ENCODE results near the gene VAV1.
"Not testable (repeated sequence)": the region's sequence is repeated elsewhere in the genome, so short reads cannot be mapped to it uniquely, and the experiment has no call there.

VAV1 gene

DNA sequence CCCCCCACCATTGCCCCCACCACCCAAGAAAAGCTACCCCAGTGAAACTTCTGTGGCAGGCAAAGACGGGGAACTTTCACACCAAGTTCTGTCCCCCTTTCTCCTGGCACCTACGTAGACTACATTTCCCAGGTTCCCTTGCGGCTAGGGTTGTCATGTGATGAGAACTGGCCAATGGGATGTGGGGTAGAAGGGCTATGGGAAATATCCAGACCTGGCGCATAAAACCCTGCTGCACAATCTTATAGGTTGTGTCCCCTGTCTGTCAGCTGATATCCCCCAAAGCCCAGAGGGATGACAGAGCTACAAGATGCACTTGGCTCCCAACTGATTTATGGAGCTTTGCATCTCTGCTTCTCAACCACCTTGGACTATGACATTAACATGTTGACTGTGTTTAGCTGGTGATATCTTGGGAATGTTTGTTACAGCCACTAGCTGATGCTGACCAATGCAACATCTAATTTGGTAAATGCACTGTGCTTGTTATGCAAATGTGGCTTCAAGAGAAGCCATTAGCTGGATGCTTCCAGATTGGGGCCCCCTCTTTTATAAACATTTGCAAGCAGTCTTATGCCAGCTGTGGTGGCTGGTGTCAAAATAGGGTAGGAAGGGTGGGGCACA, 11.3 kb upstream of the VAV1 start:
- no peak for DNase-seq

DNA sequence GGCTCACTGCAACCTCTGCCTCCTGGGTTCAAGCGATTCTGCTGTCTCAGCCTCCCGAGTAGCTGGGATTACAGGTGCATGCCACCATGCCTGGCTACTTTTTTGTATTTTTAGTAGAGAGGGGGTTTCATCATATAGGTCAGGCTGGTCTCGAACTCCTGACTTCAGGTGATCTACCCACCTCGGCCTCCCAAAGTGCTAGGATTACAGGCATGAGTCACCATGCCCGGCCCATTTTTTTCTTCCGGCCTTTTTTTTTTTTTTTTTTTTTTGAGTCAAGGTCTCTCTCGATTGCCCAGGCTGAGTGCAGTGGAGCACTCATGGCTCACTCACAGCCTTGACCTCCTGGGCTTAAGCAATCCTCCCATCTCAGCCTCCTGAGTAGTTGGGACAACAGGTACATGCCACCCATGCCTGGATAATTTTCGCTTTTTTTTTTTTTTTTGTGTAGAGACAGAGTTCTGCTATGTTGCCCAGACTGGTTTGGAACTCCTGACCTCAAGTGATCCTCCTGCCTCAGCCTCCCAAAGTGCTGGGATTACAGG, 10.2 kb upstream of the VAV1 start:
- DNase-seq, result not testable (repeated sequence)

DNA sequence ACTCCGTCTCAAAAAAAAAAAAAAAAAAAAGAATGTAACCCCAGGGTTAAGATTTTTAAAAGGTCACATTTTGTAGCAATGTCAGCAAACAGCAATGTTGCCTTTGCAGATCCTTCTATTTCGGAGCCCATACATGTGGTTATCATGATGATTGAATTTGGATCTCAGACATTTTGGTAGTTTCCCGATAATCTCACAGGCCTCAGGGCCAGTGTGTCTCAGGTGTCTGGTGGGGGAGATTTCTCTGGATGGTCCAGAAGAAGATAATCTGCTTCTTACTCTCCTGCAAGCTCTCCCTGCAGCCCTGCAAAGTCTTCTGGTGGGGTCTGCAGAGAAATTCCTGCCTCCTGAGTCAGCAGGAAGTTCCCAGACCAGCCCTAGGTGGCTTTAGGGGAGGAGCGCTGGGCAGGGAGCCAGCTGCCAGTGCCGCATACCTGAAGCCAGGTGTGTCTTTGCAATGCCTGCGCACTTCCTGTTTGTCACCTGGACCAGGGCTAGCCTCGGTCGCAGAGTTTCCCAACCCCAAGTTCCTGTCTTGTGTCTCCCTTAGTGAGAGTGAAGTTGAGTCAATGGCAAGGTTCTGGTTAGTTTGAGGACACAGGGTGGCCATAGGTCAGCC, 6.7 kb upstream of the VAV1 start:
- DNase-seq, result no peak

DNA sequence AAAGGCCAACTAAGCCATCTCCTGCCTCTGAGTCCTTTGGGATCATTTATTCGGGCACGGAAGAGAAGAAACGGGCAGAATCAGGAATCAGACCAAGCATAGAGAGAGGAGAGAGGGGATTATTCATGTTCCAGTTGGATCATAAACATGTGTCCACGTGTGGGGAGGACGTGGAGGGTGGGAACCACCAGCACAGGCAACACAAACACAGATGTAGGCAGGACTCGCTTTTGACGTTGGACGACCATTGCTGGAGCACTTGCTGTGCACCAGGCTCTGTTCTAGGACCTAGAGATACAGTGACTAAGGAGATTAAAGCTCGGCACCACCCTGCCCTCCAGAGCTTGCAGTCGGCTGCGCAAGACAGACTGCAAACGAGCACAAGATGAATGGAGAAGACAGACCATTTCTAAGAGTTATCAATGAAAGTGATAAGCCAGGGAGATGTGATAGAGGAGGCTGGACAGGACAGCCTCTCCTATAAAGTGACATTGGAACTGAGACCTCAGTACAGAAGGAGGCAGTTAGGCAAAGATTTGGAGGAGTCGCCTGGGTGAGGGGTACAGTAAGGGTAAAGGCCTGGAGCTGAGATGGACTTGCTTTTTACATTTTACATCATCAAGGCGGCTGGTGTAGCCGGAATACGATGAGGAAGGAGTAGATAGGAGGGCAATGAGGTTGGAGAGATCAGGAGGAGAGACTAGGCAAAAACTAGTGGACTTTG, 6.0 kb upstream of the VAV1 start:
- no peak for DNase-seq

DNA sequence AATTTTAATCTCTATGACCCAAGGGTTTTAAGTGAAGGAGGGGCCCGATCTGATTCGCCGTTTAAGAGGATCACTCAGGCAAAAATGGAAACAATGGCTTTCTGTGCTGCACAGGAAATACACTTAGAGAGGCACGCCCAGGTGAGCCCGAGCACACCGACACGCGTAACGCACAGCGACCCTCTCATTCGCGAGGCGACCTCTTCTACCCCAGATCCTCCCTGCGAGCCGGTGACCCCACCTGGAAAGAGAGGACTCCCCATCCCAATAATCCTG, 5.5 kb upstream of the VAV1 start:
- no peak for DNase-seq

DNA sequence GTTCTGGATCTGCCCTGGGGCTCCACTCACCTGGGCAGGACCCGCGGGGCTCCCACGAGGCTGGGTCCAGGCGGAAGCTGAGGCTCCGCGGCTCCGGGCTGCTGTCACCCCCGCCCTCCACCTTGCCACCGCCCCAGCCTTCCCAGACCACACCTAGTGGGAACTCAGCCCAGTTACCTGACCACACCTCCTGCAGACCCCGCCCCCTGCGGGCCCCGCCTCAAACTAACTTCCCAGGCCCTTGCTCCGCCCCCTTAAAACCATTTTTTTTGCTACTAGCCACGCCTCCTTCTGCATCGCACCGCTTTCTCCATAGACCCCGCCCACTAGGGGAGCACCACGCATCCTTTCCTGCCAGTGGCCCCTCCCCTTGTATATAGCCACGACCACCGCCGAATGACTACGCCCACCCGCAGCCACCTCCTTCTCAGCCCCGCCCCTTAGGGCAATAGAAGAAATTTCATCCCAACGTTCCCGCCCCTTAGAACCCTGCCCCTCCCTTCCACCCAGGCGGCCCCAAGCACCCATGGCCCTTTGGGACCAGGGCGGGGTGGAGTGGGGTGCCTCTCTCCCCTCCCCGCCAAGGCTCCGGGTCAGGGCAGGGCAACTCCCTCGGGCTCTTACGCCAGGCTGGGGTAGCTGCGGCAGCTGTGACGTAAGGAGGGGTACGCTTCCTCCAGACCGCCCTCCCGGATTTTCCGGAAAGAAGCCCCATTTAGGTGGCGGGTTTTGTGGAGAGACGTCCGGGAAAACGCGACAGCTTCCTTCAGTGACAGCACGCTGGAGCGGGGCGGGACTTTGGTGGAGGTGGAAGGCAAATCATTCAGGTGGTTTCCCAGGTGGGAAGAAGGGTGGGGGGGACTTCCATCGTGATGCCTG, 4.9 kb upstream of the VAV1 start, which contains the start of gene SH2D3A:
TSS of gene SH2D3A (minus strand) at position 79 of the 879 bp plus-strand sequence. CDS start 3,687 bp downstream, outside the sequence.
- peak; percentile 91 for DNase-seq

DNA sequence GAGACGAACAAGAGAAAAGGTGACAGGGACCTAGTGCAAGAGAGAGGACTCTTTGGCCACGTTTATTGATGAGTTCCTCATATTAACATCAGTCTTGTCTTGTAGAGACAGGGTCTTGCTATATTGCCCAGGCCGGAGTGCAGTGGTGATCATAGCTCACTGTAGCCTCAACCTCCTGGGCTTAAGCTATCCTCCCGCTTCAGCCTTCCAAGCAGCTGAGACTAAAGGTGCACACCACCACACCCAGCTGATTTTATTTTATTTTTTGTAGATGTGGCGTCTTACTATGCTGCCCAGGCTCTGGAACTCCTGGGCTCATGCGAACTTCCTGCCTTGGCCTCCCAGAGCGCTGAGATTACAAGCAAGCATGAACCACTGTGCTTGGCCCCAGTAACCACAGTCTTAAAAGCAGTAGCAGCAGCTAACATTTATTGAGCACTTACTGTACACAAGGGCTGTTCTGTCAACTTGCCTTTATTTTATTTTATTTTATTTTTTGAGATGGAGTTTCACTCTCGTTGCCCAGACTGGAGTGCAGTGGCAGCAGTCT, 4.2 kb upstream of the VAV1 start:
- DNase-seq, result no peak

DNA sequence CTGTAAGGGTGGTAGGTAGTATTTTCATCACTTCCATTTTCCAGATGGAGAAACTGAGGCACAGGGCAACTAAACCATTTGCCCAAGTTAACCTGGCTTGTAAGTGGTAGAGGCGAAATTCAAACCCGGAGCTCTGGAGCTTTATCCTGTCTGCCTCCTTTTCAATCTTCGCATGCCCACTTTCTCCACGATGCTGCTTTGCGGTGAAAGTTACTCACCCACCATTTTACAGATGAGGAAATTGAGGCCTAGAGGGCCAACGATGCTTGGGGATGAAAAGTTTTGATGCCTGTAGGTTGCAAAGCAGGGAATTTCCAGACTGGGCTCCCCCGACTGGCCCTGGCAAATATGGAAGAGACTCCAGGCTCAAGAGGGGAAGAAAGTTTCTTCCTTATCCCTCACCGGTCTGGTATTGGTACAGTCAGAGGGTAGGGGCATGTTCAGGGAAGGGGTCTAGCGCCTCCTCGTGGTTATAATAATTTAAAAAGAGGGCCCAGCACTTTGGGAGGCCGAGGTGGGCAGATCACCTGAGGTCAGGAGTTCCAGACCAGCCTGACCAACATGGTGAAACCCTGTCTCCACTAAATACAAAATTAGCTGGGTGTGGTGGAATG, 3.4 kb upstream of the VAV1 start:
- no peak for DNase-seq

DNA sequence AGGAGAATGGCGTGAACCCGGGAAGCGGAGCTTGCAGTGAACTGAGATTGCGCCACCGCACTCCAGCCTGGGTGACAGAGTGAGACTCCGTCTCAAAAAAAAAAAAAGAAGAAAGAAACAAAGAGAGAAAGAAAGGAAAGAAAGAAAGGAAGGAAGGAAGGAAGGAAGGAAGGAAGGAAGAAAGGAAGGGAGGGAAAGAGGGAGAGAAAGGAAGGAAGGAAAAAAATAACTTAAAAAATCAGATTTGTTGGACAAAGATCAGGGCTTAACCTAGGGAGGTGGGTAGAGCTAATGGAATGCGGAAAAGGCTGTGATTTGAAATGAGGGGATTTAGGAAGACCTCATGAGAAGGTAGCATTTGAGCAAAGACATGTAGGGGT, 870 bp upstream of the VAV1 start:
- DNase-seq, result not testable (repeated sequence)

DNA sequence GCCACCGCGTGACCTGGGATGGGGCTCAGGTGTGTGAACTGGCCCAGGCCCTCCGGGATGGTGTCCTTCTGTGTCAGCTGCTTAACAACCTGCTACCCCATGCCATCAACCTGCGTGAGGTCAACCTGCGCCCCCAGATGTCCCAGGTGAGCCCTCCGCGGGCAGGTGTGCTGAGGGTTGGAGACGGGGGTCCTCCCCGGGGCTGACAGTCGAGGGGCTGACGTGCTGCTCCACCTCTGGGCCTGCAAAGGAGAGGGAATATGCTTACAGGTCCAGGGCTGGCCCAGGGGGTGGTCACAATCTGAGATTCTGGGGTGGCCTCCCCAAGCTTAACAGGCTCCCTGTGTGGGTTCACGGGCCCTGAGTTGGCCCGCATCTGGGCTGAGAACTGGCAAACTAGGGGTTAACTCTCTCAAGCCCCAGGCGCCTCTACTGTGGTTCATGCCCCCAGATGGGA, 386 bp downstream of the VAV1 start:
- peak; percentile 46 for DNase-seq

DNA sequence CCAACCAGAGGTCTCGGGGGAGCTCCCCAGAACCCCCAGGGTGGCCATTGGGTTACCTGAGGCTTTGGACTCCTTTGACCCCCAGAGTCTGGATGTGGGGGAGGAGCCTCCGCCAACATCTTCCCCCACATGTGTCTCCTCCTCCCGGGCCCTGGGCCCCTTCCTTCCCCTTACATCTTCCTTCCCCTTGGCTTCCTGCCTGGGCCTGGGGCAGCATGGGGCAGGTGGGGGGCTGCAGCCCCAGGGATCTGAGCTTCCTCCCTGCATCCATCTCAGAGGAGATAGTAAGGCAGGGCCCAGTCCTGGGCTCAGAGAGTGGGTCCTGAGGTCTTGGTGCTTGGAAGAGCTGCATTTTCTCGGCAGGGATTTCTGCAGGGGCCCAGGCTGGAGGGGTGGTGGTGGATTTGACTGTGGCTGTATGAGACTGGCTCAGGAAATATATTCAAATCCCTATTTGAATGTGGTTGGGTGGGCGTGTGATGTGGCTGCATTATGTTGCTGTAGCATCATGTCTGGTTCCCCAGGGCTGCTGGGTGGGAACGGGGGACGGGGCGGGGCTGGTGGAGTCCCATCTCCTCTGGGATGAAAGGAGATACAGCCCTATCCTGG, 919 bp downstream of the VAV1 start:
- no peak for DNase-seq

DNA sequence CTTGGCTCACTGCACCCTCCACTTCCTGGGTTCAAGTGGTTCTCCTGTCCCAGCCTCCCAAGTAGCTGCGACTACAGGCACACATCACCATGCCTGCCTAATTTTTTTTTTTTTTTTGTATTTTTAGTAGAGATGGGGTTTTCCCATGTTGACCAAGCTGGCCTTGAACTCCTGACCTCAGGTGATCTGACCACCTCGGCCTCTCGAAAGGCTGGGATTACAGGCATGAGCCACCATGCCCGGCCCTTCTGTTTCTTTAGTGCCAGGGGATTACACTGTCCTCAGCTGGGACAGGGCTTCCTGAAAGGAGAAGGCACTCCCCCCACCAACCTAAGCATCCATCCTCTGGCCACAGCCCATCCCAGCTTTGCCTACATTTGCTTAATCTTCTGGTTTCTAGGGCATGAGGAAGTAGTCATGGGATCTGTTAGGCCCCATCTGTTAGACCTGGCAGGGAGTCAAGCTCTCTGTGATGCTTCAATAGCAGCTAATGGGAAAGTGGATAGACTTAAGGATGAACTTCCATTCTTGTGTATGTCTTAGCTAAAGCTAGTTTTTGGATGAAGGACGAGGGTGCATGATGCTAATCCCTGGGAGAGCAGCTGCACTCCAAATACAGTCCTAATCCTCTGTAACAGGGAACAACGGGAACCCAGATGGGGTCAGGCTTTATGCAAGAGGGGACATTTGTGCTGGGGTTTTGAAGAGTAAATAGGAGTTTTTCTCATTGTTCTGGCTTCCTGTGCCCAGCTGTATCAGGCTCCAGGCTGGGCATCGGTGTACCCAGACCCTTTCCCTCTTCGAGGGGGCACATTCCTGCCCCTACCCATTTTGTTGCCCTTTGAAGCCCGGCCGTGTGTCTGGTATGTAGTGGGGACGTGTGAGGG, 2.6 kb downstream of the VAV1 start:
- DNase-seq, result no peak

DNA sequence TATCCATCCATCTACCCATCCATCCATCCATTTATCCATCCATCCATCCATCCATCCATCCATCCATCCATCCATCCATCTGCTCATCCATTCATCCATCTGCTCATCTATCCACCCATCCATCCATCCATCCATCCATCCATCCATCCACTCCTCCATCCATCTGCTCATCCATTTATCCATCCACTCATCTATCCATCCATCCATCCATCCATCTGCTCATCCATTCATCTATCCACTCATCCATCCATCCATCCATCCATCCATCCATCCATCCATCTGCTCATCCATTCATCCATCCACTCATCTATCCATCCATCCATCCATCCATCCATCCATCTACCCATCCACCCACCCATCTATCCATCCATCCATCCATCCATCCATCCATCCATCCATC, 3.5 kb downstream of the VAV1 start:
- not testable (repeated sequence) for DNase-seq

DNA sequence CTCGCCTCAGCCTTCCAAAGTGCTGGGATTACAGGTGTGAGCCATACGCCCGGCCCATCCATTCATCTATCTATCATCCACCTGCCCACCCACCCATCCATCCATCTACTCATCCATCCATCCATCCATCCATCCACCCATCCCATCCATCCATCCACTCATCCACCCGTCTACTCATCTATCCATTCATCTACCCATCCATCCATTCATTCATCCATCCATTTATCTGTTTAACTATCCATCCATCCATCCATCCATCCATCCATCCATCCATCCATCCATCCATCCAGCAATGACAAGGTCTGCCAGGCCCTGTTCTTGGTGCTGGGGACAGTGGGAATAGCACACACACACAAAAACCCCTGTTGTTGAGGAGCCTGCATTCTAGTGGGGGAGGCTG, 4.5 kb downstream of the VAV1 start:
- DNase-seq, result no peak

DNA sequence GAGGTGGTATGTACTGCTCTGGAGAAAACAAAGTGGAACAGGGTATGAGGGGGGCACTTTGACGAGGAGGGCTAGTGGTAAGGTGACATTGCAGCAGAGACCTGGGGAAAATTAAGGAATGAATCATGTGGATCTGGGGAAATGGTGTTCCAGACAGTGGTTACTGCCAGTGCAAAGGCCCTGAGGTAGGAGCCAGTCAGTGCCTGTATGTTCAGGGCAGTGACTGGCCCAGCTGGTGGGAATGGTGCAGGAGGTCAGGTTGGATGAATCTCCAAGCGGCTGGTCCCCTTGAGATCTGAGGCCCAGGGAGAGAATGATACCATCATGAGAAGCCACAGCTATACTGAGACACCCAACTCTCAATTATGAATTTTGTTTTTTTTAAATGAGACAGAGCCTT, 4.9 kb downstream of the VAV1 start:
- DNase-seq, result no peak

DNA sequence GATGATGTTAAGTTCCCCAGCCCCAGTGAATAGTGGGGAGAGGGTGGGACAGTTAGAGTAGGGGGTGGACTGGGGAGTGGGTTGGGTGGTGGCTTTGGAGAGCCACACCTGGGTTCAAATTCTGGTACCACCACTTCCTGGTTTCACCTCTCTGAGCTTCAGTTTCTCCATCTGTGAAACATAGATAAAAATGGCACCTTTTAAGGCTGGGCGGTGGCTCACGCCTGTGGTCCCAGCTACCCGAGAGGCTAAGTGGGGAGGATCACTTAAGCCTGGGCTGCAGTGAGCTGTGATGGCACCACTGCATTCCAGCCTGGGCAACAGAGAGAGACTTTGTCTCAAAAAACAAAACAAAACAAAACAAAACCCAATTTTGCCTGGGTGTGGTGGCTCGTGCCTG, 5.9 kb downstream of the VAV1 start:
- no peak for DNase-seq

DNA sequence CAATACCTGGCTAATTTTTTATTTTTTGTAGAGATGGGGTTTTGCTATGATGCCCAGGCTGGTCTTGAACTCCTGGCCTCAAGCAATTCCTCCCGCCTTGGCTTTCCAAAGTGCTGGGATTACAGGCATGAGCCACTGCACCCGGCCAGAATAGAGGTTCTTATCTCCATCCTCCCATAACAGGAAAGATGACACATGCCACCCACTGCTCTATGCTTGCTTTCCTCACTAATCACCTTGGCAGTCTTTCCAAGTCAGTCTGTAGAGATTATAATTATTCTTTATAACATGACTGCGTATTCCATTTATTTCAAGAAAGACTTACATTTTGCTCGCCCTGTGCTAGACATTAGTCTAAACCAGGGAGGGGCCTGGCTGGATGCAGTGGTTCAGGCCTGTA, 6.7 kb downstream of the VAV1 start:
- no peak for DNase-seq

DNA sequence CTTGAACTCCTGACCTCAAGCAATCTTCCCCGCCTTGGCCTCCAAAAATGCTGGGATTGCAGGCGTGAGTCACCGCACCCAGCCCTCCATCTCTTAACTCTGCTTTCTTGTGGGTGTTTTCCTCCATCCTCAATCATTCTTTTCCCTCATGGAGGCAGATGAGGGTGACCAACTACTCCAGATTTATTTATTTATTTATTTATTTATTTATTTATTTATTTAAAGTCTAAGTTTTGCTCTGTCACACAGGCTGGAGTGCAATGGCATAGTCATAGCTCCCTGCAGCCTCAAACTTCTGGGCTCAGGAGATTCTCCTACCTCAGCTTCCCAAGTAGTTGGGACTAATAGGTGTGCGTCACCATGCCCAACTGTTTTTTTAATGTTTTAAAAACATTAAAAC, 14.9 kb downstream of the VAV1 start:
- no peak for DNase-seq

DNA sequence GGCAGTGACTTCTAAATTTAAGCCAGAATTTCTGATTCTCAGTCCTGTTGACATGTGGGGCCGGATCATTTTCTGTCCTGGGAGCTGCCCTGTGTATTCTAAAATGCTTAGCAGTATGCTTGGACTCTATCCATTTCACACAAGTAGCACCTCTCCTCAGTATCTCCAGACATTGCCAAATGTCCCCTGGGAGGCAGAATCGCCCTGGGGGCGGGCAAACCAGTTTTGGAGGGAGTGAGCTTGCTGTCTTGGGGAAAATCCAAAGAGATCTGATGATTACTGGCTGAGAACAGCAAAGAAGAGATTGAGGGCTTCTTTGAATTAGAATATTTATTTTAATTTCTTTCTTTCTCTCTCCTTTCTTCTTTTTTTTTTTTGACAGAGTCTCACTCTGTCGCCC, 16.4 kb downstream of the VAV1 start:
- no peak for DNase-seq

DNA sequence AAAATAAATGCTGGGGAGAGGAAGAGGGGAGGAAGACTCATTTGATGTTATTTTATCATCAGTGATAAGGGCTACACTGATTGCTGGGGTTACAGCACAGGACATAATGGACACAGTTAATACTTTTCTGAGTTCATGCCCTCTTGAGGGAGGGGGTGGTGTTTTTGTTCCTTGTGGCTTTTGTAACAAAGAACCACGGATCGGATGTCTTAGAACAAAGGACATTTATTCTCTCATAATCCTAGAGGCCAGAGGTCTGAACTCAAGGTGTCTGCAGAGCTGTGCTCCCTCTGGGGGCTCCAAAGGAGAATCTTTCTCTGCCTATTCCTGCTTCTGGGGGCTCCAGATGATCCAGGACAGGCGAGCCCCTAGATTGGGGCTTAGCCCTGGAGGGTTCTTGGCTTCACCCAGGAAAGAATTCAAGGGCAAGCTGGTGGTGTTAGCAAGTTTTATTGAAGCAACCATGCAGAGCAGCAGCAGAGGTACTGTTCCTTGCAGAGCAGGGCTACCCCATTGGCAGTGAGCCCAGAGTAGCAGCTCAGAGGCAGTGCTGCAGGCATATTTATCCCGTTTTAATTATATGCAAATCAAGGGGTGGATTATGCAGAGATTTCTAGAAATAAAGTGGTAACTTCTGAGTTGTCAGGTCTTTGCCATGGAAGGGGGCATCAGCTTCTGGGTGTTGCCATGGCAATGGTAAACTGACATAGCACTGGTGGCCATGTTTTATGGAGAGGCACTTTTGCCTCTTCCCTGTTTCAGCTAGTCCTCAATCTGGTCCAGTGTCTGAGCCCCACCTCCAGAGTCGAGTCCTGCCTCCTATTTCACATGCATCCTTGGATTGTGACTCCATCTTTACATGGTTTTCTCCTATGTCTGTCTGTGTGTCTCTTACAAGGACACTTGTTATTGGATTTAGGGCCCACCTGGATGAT, 18.0 kb downstream of the VAV1 start:
- DNase-seq, result no peak
